ENCODE measurements around the gene CFAP299.

Gene CFAP299

DNA sequence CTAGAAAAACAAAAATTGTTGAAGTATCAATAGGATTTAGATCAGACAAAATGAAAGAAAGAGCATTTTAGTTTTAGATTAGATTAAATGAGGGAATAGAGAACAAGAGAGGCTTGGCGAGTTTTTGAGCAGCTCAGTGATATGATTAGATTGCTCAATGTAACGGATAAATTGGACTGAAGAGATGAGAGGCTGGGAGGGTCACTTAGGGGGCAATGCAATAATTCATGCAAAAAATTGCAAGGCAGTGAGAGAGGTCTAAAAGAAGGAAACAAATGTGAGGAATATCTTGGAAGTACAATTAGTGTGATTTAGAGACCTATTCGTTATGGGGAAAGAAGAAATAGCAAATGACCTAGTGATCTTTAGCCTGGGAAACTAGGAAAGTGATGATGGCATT lies 644.7 kb downstream of the CFAP299 start:
- Histone ChIP-seq H3K27me3 (ENCODE audit: insufficient read depth, low read length) (no peaks in the 10 kb centered on the region), H3F3A (ENCODE audit: insufficient read depth, low read length) (no peaks in the 10 kb centered on the region), H3K27ac (ENCODE audit: low read depth, low read length, poor library complexity, severe bottlenecking) (no peak overlapping the region), H3K9ac (ENCODE audit: low read length) (no peak overlapping the region), H3K4me3 (ENCODE audit: low read depth, low read length, poor library complexity, severe bottlenecking) (no peak overlapping the region), H3K9me3 (ENCODE audit: low read length) (no peaks in the 10 kb centered on the region), H4K20me1 (ENCODE audit: insufficient read depth, low read length) (no peaks in the 10 kb centered on the region), H3K4me1 (ENCODE audit: insufficient read depth, low read length, severe bottlenecking) (peaks cover 9% of the 10 kb centered on the region), H3K36me3 (ENCODE audit: insufficient read depth, low read length) (no peaks in the 10 kb centered on the region), H3K9me2 (ENCODE audit: low read depth, low read length) (no peaks in the 10 kb centered on the region), H2AFZ (ENCODE audit: low read length) (no peak overlapping the region), H3K79me2 (ENCODE audit: insufficient read depth, low read length) (no peaks in the 10 kb centered on the region), H3K4me2 (ENCODE audit: low read length) (no peak overlapping the region)
- no peak for TF ChIP-seq EZH2 (IDR thresholded peaks at IDR 0.05; ENCODE audit: borderline replicate concordance, low read length)
- TF ChIP-seq, protein P1, sequence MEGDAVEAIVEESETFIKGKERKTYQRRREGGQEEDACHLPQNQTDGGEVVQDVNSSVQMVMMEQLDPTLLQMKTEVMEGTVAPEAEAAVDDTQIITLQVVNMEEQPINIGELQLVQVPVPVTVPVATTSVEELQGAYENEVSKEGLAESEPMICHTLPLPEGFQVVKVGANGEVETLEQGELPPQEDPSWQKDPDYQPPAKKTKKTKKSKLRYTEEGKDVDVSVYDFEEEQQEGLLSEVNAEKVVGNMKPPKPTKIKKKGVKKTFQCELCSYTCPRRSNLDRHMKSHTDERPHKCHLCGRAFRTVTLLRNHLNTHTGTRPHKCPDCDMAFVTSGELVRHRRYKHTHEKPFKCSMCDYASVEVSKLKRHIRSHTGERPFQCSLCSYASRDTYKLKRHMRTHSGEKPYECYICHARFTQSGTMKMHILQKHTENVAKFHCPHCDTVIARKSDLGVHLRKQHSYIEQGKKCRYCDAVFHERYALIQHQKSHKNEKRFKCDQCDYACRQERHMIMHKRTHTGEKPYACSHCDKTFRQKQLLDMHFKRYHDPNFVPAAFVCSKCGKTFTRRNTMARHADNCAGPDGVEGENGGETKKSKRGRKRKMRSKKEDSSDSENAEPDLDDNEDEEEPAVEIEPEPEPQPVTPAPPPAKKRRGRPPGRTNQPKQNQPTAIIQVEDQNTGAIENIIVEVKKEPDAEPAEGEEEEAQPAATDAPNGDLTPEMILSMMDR (IDR thresholded peaks at IDR 0.05; ENCODE audit: low read length) = no peak

DNA sequence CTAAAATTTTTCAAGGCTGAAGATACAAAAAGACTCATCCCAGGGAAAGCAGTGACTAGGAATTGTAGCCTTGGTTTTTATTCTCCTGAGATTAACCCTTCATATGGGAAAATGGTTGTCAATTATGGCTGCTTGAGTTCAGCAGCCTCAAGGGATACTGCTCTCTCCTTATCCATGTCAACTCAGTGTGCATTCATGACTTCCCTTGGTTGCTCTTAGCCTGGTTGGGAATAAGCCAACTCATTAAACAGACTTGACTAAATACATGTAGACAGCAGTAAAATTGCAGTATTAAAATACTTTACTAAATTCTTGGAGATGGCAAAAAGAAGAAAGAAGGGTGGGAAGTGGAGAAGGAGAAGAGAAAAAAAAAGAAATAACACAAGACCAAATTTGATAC lies 650.5 kb downstream of the CFAP299 start:
- Histone ChIP-seq H4K20me1 (ENCODE audit: insufficient read depth, low read length) (no peaks in the 10 kb centered on the region), H3K9me2 (ENCODE audit: low read depth, low read length) (no peaks in the 10 kb centered on the region), H3K4me1 (ENCODE audit: insufficient read depth, low read length, severe bottlenecking) (peaks cover 22% of the 10 kb centered on the region), H2AFZ (ENCODE audit: low read length) (no peak overlapping the region), H3F3A (ENCODE audit: insufficient read depth, low read length) (no peaks in the 10 kb centered on the region), H3K9ac (ENCODE audit: low read length) (no peak overlapping the region), H3K4me3 (ENCODE audit: low read depth, low read length, poor library complexity, severe bottlenecking) (no peak overlapping the region), H3K36me3 (ENCODE audit: insufficient read depth, low read length) (no peaks in the 10 kb centered on the region), H3K27me3 (ENCODE audit: insufficient read depth, low read length) (no peaks in the 10 kb centered on the region), H3K9me3 (ENCODE audit: low read length) (peaks cover 2% of the 10 kb centered on the region; the same call in 1 of the 2 replicates), H3K4me2 (ENCODE audit: low read length) (no peak overlapping the region), H3K27ac (ENCODE audit: low read depth, low read length, poor library complexity, severe bottlenecking) (no peak overlapping the region), H3K79me2 (ENCODE audit: insufficient read depth, low read length) (no peaks in the 10 kb centered on the region)
- TF ChIP-seq, protein P1 (IDR thresholded peaks at IDR 0.05; ENCODE audit: low read length) = no peak
- no peak for TF ChIP-seq EZH2 (IDR thresholded peaks at IDR 0.05; ENCODE audit: borderline replicate concordance, low read length)

DNA sequence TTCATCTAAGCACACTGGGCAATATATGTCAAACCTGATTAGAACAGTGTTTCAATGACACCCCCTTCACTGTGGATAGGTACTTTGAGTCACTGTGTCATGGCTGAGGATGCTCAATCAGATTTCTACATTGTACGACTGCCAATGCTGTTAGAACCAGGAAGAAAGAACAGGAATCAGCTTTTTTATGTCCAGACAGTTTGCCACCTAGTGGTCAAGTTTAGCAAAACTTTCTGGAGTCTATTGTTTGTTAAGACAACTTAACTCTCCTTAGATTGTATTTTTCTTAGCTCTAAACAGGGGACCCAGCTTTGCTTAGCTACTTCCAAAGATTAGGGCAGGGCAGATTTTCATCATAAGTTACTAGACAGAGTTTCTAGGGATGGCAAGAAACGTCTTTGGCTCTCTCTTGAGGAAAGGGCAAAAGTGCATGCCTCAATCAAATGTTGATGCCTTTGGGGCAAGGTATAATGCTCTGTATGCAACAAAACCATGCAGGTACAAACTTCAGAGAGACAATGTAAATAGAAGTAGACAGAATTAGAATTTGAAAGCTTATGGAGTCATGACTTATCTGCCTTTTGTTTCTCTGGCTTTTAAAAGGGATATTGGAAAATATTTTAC lies 654.5 kb downstream of the CFAP299 start:
- Histone ChIP-seq H3K9me3 (ENCODE audit: low read length) (peaks cover 6% of the 10 kb centered on the region; the same call in 1 of the 2 replicates), H3K27ac (ENCODE audit: low read depth, low read length, poor library complexity, severe bottlenecking) (peak overlapping the region; percentile 96), H3K9ac (ENCODE audit: low read length) (peak overlapping the region; percentile 60), H3K4me3 (ENCODE audit: low read depth, low read length, poor library complexity, severe bottlenecking) (no peak overlapping the region), H3K4me2 (ENCODE audit: low read length) (peak overlapping the region; percentile 49), H2AFZ (ENCODE audit: low read length) (no peak overlapping the region), H3K4me1 (ENCODE audit: insufficient read depth, low read length, severe bottlenecking) (peaks cover 47% of the 10 kb centered on the region), H4K20me1 (ENCODE audit: insufficient read depth, low read length) (no peaks in the 10 kb centered on the region), H3K9me2 (ENCODE audit: low read depth, low read length) (no peaks in the 10 kb centered on the region), H3K27me3 (ENCODE audit: insufficient read depth, low read length) (no peaks in the 10 kb centered on the region), H3K36me3 (ENCODE audit: insufficient read depth, low read length) (no peaks in the 10 kb centered on the region), H3K79me2 (ENCODE audit: insufficient read depth, low read length) (no peaks in the 10 kb centered on the region), H3F3A (ENCODE audit: insufficient read depth, low read length) (no peaks in the 10 kb centered on the region)
- no peak for TF ChIP-seq EZH2 (IDR thresholded peaks at IDR 0.05; ENCODE audit: borderline replicate concordance, low read length)
- TF ChIP-seq, protein P1 (IDR thresholded peaks at IDR 0.05; ENCODE audit: low read length) = peak; percentile 93
